Adipose tissue (tissue), 3 donors: ENCODE results near the gene LRCOL1. TPM values are rescaled to one million over a fixed set of nuclear protein-coding genes. Genes with fewer than 3 reads are reported as not detected.
"Not testable (repeated sequence)": the region's sequence is repeated elsewhere in the genome, so short reads cannot be mapped to it uniquely, and the experiment has no call there.

Source experiments
- H3K27ac ChIP-seq: one replicate; pipeline ENCODE4 v1.5.1; 2013; ENCODE audit warnings: low read depth, low read length
- WGBS, 3 donors: extraction: QIAGEN DNeasy Blood & Tissue Kit; methylation state at CpG; one replicate each; pipeline ENCODE4 v1.1.7; 2013; 5-methylcytosine and 5-hydroxymethylcytosine counted together
- polyA plus RNA-seq, 3 donors: library from polyadenylated mRNA; stranded (reverse); fragments of 200-250 nt; gene quantifications; one replicate each; pipeline ENCODE4 v1.2.3, GENCODE V29; 2013
- donor health status: healthy with polysubstance abuse.
- donor health status: Bipolar disorder and iron deficiency.
- donor health status: healthy.

The LRCOL1 gene
- polyA plus RNA-seq, 3 donors, result 0.14 to 0.18 TPM; not detected in 1

DNA sequence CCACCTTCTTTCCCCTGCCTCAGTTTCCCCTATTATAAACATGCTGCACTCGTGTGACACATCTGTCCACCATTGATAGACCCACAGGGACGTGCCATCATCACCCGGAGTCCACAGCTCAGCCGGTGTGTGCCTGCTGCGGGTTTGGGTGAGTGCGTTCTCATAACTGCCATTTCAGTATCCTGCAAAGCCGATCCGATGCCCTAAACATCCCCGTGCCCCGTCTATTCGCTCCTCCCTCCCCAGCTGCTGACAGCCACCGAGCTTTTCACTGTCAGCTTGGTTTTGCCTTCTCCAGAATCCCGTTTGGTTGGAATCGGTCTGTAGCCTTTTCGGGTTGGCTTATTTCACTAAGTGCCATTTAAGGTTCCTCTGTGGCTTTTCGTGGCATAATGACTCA, 3.9 kb downstream of the LRCOL1 start:
- H3K27ac ChIP-seq, result no peak overlapping the region
- 63 to 70% (median 69%) methylated on average over 16 of the region's 16 CpGs for WGBS, 3 donors

GRCh38 chr12:132605892-132606291, 4.5 kb downstream of the LRCOL1 start:
- 76 to 91% (median 87%) methylated on average over 15 to 18 of the region's 18 CpGs for WGBS, 3 donors
- H3K27ac ChIP-seq, result no peak overlapping the region

GRCh38 chr12:132604668-132605441, 5.5 kb downstream of the LRCOL1 start:
- no peak overlapping the region for H3K27ac ChIP-seq
- 59 to 76% (median 74%) methylated on average over 16 of the region's 16 CpGs for WGBS, 3 donors

DNA sequence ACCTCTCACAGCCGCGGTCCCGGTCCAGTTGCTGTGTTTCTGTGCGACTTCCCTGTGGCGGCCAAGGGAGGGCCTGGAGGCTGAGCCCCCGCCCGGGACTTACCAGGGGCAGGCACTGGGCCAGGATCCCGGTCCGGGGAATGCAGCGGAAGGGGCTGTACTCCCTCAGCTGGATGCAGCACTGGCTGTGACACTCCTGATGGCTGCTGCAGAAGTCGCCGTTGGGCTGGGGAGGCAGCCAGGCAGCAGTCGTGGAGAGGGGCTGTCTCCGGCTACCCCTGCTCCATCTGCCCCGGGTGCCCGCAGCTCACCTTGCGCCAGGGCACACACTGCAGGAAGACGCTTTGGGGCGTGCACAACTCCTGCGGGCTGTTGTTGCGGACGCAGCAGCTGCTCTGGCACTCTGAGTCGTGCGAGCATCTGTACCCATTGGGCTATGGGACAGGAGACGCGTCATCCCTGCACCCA, 6.2 kb downstream of the LRCOL1 start:
- H3K27ac ChIP-seq, result no peak overlapping the region
- WGBS, 3 donors, result 33 to 42% (median 41%) methylated on average over 25 to 26 of the region's 26 CpGs

GRCh38 chr12:132603240-132604150, 6.9 kb downstream of the LRCOL1 start:
- 25 to 39% (median 37%) methylated on average over 52 to 67 of the region's 67 CpGs for WGBS, 3 donors
- no peak overlapping the region for H3K27ac ChIP-seq

DNA sequence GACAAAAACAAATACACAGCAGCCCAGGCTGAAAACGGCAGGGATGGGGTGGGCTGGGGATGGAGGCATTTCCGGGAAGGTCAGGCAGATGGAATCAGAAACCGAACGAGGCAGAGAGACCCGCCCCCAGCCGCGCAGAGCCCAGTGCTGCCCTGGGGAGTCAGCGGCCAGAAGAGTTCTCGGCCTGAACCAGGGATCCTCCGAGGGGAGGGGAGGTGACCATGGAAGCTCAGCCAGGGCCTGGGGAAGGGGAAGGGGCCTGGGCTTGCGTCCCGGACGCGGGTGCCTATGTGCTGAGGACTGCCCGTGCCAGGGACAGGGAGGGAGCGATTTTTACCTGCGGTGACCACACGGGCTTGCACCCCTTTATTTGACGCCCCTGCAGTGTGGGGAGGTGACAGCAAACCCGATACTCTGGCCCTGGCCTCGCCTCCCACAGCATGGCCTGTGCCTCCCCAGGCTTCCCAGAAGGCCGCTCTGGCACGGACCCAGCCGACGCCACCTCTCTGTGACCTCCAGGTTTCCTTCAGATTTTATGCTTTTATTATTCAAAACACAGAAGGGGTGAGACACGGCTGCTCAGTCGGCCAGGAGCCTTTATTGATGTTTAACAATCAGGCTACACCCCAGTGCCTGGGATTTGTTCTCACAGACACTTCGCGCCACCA, 7.7 kb downstream of the LRCOL1 start:
- WGBS, 3 donors, result 26 to 42% (median 39%) methylated on average over 25 to 29 of the region's 29 CpGs
- no peak overlapping the region for H3K27ac ChIP-seq

DNA sequence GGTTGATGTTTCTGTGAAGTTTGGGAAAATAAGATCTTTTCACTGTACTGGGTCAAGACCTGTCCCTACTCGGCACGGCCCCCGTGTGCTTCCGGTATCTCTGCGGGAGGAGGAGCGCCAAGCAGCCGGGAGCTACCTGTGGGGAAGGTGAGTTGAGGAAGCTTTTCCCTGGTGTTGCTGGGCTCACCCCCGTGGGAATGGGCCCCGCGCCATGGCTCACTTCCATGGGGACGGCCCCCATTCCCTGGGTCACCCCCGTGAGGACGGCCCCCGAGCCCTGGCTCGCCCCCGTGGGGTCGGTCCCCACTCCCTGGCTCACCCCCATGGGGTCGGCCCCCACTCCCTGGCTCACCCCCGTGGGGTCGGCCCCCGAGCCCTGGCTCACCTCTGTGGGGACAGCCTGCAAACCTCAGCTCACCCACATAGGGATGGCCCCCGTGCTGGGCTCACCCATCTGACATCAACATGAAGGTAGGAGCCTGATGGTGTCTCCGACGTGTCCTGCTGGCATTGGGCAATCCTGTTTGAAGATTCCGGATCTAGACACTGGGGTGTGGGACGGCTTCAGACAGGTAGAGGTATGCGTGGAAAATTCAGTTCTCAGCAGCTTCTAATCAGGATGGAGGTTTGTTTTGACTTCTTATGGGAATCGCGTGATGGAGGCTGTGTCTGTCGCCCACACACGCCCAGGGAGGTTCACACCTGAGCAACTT, 9.1 kb downstream of the LRCOL1 start:
- H3K27ac ChIP-seq, result no peak overlapping the region

DNA sequence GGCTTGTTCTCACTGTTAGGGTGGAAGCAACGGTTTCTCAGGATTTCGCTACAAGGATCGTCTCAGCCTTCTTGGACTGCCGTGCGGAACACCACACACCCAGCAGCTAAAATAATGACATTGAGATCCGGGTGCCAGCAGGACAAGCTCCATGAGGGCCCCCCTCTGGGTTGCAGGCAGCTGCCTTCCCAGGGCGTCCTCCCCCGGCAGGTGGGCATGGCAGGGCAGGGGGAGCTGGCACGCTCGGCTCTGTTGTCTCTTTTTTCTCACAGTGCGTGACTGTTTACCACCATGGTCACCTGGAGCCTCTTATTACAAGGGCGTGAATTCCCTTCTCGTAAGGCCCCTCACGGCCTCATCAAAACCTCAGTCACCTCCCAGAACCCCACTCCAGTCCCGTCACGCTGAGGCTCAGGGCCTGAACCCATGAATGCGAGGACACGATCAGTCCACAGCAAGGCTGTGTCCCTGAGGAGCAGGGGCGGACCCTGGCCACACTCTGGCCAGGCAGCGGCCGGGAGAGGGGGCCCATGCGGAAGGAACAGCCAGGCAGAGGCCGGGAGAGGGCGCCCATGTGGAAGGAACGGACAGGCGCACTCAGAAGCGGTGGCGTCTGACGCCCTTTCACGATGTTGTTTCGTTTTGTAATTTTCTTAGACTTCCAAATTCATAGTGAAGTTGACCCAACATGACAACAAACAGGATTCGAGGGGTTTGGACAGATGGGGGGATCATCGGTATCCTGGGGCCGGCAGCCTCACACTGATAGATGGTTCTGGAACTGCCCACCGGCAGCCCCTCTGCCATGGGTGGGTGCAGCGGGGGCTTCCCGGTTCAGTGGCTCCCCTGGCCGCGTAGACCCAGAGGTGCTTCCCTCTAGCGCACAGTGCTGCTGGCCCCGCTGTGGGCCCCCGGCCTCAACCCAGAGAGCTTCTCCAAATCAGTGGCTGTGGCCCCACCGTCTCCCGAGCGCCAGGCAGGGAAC, 10.0 kb downstream of the LRCOL1 start:
- WGBS, 3 donors, result 22 to 38% (median 22%) methylated on average over 42 to 45 of the region's 45 CpGs
- H3K27ac ChIP-seq, result no peak overlapping the region

More for the DNA sequence above, 9.1 kb downstream of the LRCOL1 start:
- WGBS, 3 donors, result 66 to 85% (median 74%) methylated on average over 28 to 31 of the region's 31 CpGs

DNA sequence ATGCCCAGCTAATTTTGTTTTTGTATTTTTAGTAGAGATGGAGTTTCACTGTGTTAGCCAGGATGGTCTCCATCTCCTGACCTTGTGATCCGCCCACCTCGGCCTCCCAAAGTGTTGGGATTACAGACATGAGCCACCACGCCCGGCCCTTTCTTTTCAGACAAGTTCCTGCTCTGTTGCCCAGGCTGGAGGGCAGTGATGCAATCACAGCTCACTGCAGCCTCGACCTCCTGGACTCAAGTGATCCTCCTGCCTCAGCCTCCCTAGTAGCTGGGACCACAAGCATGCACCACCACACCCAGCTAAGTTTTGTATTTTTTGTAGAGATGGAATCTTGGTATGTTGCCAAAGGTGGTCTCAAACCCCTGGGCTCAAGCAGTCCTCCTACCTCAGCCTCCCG, 10.9 kb downstream of the LRCOL1 start:
- WGBS, 3 donors, result 74 to 78% (median 77%) methylated on average over 6 of the region's 6 CpGs
- H3K27ac ChIP-seq, result not testable (repeated sequence)

DNA sequence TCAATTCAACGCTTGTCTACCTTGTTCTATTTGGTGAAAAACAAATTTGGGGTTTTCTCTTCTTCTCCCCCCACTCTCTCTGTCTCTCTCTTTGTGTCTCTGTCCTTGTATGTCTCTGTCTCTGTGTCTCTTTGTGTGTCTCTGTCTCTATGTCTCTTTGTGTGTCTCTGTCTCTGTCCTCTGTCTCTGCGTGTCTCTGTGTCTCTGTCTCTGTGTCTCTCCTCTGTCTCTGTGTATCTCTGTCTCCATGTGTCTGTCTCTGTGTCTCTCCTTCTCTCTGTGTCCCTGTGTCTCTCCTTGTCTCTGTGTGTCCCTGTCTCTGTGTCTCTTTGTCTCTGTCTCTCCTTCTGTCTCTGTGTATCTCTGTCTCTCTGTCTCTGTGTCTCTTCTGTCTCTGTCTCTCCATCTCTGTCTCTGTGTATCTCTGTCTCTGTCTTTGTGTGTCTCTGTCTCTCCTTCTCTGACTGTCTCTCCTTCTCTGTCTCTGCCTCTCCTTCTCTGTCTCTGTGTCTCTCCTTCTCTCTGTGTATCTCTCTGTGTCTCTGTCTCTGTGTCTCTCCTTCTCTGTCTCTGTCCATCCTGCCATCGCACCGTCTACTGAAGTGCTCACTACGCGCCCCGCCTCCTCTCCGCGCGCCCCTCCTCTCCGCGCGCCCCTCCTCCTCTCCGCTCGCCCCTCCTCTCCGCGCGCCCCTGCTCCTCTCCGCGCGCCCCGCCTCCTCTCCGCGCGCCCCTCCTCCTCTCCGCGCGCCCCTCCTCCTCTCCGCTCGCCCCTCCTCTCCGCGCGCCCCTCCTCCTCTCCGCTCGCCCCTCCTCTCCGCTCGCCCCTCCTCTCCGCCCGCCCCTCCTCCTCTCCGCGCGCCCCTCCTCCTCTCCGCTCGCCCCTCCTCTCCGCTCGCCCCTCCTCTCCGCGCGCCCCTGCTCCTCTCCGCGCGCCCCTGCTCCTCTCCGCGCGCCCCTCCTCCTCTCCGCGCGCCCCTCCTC, 12.8 kb downstream of the LRCOL1 start:
- H3K27ac ChIP-seq, result no peak overlapping the region
- WGBS, 3 donors, result 2 to 10% (median 6%) methylated on average over 13 to 50 of the region's 58 CpGs

DNA sequence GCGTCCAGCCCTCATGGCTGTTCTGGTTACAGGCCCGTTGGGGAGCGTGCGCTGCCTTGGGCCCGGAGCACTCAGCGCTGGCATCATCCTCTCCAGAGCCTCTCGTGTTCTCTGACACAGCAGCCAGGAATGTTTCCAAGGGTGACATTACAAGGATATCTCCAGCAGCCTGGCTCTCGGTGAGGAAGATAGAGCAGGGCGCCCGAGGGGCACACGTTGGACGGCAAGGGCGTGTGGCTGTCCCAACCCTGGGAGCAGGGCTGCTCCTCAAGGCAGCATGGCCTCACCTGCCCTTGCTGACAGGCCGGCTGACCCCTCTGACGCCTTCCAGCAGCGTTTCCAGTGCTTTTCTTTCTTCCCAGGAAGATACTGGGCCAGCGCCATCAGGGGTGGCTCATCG, 14.4 kb downstream of the LRCOL1 start:
- no peak overlapping the region for H3K27ac ChIP-seq
- WGBS, 3 donors, result 69 to 85% (median 78%) methylated on average over 16 to 18 of the region's 18 CpGs

GRCh38 chr12:132595183-132595582, 15.2 kb downstream of the LRCOL1 start:
- 75 to 84% (median 78%) methylated on average over 11 of the region's 11 CpGs for WGBS, 3 donors

GRCh38 chr12:132593938-132594358, 16.4 kb downstream of the LRCOL1 start:
- H3K27ac ChIP-seq, result no peak overlapping the region
- WGBS, 3 donors, result 15 to 23% (median 17%) methylated on average over 11 of the region's 11 CpGs

More at GRCh38 chr12:132595183-132595582, 15.2 kb downstream of the LRCOL1 start:
- no peak overlapping the region for H3K27ac ChIP-seq

GRCh38 chr12:132593521-132593920, 16.9 kb downstream of the LRCOL1 start:
- no peak overlapping the region for H3K27ac ChIP-seq
- 61 to 75% (median 74%) methylated on average over 18 of the region's 18 CpGs for WGBS, 3 donors

DNA sequence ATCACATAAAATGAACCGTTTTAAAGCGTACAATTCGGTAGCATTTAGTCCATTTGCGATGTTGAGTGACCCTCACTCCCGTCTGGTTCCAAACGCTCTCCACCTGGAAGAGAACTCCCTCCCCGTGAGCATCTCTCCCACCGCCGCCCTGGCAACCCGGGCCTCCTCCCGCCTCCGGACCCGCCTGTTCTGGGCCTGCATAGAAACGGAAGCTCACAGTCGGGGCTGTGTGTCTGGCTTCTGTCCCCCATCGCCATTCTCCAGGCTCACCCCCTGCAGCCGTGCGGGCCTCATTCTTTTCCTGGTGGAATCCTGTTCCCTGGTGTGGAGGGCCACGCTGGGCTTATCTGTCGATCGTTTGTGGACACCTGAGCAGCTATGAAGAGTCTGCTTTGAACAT, 17.3 kb downstream of the LRCOL1 start:
- H3K27ac ChIP-seq, result no peak overlapping the region
- WGBS, 3 donors, result 78 to 86% (median 84%) methylated on average over 21 of the region's 21 CpGs
